CD4-positive, alpha-beta T cell treated with Interleukin-1 beta for 1 hour (primary cell): Measurements from ENCODE around the gene ACSL6.

ENCODE experiments used
- DNase-seq, 2 donors: peaks; one replicate each; pipeline ENCODE4 v3.0.0-alpha.2; 2020 to 2022

The ACSL6 gene

DNA sequence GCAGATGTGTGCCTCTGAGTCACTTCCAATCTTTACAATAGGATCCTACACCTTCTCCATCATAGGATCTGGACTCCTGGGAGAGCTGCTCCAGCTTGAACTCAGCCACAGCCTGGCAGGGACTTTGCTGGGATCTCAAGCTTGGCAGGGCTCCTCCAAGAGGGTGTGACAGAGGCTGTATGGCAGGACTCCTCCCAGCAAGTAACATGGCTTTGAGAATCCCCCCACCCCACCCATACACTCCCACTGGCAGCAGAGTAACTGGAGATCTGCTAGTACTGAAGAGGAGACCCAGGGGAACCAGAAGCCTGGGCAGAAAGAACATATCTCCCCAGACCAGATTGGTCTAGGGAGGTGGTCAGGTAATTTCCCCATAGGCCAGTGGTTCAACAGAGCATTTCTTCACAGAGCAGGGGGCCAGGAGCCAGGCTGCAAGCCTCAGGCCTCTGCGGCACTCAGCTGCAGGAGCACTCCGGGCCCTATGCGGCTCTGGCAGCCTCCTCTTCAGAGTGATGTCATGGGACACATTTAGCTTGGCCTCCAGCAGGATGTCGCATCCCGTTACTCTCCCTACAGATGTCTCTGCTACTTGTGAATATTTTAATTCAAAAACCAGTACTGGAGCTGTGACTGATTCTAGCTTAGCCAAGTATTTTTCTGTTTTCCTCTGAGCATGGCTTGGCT is 1.7 kb upstream of the ACSL6 start:
- no peak for DNase-seq

DNA sequence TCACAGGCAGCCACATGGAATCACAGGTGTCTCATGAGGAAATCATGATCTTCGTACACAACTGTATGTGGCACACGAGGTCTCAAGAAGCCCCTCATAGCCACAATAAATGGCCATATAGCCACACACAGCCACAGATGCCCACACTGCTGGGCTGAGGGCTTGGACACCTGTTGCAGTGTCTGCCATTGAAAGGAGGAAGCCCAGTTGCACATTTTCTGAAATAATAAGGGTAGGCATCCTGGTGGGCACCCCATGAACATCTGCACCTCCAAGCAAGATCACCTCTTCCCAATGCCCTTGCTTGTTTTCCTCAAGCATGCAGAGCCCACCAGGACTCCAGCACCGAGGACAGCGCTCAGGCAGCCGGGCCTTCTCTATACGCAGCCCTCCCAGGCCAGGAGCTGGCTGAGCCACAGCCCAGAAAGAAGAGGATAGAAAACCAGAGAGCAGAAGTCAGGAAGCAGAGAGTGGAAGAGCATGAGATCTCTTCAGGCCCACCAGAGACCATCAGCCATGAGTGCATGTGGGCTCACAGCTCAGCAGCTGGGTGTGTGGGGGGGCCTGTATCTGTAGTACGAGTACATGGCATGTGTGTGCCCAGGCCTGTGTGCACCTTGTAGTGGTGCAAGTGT is 1.0 kb upstream of the ACSL6 start:
- DNase-seq: peak in 1 of 2 donors; percentile 16

DNA sequence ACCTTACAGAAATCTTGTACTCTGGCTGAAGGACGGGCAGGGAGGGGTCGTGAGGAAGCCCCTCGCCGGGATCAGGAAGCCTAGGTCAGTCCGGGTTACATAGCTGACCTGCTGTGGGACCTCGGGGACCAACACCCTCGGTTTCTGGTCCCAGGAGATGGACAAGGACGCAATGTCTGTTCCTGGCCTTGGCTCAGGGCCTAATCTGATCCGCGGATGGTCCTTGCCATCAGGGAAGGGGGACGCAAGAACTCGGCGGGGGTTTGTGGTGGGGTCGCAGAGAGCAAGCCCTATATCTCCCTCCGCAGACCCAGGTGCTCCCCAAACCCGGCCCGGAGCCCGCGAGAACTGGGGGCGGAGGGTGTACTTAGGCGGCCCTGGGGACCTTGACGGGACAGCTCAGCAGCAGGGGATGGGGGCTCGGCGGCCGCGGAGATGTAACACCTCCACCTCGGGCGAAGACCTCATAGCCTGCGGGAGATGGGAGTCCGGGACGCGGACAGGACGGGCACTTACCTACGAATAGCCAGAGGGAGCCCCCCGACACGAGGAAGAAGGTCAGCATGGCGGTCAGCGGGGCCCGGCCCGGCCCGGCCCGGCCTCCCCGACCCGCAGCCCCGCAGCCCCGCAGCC is 353 bp downstream of the ACSL6 start:
- no peak for DNase-seq

DNA sequence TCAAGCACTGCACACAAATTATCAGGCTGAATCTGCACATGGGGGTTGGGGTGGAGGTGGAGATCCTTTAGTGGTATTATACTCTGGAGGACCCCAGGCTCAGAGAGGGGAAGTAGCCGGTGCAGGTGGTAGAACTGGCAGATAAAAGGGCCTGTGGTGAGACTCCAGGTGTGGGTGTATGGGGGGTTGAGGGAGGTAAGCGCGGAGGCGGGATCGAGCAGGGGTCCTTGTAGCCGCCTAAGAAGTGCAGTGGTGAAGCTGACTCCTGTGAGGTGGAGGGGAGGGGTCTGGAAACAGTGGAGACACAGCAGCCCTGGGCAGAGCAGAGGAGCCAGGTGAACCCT is 841 bp downstream of the ACSL6 start:
- DNase-seq: no peak

DNA sequence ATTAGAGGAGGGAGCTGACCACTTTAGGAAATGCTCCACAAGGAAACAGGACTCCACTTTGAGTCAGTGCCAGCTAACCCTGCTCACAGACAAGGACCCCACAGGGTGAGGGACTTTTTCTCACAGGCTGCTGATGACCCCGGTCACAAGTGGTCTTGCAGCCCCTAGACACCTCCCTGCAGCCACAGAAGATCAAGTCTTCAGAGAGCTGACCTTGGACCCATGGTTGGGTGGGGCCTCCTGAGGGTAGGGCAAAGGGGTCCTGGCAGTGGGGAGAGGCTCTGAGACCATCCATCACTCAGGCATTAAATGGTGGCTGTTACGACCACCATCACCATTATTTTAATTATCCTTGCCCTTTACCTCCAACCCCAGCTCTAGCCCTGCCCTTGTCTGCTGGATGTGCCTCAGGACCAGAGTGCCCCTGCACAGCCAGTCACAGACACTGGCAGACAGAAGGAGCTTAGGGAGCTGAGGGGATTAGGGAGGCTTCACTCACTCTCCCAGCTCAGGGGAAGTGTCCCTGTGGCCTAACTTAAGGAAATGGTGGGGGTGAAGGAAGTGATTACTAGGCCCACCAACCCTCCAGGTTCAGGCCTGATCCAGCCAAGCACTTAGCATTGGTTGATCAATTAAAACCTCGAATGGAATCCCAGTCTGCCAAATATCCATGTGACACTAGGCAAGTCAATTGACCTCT is 1.6 kb downstream of the ACSL6 start:
- no peak for DNase-seq

DNA sequence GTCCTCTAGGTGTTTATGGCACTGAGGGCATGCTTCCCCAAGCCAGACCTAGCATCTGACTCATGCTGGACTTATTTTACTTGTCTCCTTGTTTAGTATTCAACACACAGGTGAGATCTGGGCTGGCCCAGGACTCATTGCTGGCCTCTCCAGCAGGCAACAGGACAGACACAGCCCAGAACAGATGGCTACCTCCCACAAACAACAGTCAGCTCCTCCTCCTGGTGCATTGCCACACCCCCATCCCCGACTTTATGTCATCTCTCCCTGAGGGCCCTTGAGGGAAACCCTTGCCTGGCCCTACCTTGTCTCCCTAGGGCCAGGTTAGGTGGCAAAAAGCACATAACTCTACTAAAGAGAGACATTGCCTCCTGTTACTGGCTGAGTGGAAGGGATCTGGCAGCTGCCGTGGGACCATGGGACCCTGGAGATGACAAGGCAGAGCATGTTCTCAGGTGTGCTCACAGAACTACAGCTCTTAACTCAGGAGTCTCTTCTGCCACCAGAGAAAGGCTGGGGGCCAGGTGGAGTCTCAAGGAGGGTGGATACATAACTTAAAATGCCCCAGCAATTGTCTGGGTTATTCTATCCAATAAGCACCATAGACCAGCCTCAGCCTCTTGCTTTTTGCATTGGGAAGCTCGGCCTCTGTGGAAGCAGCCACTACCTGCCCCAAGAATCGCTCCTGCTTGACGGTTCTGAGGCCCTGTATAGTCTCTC is 2.3 kb downstream of the ACSL6 start:
- DNase-seq: no peak

DNA sequence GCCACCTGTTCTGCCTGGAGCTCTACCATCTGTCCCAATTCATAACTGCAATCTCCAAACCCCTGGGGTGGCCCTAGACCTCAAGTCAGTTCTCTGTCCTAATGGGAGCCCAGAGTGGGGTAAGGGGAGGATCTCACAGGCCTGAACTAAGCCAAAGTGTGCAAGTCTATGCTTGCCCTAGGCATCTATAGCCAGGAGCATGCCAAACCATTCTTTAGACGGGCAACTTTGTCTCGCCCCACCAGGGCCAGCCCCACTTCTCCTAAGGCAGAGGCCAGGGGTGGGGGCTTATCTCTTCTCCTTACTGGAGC is 3.3 kb downstream of the ACSL6 start:
- no peak for DNase-seq

DNA sequence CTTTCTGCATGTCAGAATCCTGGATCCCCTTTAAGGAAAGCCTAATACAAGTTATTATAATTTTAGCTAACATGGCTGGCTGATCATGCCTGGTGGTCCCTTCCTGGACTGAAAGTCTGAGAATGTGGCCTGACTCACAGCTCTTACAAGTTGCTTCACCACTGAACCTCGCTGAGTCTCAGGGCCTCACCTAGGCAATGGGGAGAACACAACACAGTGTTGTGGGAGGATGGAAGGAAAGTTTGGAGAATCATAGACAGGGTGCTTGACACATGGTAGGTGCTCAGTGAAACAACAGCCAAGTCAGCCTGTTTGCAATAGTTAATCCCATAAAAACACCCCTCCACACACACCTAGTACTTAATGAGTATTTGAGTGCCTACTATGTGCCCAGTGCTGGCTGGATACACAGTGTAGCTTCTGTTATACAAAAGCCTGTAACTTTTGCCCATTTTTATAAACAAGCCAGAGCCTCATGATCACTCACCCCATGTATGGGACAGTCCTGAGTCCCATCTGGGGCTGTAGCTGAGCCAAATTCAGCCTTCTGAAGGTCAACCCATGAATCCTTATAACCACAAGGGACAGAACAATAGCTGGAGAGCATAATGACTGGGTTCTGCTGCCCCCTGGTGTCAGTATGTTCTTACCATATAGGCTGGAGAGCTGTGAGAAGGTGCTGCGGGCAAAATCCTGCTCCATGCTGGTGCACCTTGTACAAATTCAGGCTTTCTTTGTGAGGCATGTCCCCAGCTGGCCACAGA is 3.9 kb downstream of the ACSL6 start:
- peak; percentile 73 to 79 for DNase-seq

DNA sequence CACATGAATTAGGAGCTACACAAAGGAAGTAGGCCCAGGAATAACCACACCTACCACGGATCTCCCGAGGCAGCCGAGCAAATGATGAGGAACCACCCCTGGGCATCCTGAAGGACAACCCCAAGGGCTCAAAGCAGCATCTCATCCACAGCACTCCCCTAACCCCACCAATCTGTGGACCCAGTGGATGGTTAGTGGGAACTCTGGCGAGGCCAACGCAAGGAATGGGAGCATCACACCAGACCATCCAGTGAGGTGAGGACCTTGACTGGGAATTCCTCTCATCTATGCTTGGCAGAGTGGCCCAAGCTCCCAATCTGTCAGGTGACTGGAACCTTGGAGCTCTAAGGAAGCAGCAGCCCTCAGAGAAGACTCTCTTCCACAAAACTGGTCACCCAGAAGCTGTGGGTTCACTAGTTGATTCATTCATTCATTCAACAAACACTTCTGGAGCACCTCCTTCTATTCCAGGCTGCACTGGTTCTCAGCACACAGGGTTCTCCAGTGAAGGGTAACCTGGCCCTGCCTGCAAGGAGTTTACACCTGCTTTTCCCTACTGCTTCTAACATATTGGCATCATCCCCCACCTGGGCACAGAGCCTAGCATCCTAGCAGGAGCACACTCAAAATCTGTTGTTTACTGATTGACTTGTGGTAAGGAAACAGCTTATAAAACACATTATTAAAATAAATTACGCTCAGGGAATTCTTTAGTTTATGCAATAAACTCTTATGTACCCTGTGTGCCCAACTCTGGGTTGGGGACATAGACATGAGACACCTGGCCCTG is 4.9 kb downstream of the ACSL6 start:
- DNase-seq: no peak

DNA sequence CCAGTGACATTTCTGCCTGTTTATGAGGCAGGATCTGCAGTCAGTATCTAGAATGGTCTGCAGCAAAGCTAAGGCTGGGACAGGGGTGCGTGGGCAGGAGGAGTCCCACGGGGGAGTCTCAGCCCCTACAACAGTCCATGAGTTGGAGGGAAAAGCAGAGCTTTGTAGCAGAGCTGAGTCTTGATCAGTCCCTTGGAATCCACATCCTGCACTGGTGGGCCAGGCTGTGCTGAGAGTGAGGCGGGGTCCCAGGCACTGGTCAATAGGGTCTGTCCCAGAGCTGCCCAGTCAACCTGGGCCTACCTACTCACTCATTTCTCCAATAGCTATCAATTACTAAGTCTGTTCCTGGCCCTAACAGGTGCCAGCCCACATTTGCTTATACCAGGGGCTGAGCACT is 5.9 kb downstream of the ACSL6 start:
- no peak for DNase-seq

DNA sequence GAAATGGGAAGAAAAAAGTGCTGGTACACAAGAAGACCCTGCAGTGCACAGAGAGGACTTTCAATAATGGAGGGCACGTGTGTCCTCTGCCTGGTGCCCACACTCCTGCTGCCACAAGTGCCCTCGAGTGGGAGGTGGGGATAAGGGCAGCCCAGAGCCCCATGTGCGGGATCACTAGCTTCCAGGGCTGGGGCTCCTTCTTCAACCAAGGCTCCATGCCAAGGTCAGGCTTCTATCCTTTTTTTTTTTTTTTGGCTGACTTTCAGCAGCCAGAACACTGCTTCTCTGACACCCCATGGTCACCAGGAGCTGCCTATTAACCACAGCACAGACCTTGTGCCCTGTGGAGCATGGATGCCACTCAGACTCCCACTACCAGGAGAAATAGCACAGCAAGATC is 7.5 kb downstream of the ACSL6 start:
- DNase-seq: no peak

DNA sequence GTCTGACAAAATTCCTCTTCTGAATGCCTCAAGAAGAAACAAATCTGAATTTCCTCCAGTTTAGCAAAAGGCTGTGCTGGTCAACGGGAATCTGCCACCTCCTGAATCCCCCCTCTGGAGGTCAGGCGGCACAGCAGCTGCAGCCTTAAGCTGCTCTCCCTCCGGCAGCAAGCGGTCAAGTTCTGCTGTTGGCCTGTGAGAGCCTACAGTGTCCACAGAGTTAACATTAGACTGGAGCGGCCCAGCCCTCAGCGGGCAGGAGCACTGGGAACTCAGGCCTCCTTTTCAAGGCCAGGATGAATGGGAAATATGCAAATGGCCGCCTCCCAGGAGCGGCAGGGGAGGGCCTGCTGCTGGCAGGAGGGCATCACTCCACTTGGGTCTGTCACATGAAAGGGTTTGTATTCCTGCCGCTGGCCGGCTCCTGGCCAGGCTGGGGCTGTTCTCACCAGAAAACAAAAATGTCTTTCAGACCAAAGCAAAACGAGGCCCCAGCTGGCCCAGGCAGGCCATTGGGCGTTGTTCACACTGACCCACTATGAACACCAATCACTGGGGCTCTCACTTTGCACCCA is 8.2 kb downstream of the ACSL6 start:
- DNase-seq: no peak

DNA sequence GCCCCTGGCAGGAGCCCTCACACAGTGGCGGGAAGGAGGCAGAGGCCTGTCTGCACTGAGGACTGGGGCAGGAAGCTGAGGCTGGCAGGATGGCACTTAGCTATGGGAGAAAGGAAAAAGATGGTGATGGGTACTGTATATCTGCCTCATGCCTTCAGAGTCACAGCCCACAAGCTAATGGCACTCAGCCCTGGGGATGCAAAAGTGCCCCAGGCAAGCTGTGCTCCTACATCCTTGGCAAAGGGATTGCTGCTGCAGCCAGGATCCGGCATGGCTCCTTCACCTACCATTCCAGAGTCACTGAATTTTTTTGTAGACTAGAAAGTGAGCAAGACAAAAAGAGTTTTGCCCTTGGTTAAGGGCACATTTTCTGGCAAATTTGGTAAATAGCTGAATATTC is 8.7 kb downstream of the ACSL6 start:
- no peak for DNase-seq

DNA sequence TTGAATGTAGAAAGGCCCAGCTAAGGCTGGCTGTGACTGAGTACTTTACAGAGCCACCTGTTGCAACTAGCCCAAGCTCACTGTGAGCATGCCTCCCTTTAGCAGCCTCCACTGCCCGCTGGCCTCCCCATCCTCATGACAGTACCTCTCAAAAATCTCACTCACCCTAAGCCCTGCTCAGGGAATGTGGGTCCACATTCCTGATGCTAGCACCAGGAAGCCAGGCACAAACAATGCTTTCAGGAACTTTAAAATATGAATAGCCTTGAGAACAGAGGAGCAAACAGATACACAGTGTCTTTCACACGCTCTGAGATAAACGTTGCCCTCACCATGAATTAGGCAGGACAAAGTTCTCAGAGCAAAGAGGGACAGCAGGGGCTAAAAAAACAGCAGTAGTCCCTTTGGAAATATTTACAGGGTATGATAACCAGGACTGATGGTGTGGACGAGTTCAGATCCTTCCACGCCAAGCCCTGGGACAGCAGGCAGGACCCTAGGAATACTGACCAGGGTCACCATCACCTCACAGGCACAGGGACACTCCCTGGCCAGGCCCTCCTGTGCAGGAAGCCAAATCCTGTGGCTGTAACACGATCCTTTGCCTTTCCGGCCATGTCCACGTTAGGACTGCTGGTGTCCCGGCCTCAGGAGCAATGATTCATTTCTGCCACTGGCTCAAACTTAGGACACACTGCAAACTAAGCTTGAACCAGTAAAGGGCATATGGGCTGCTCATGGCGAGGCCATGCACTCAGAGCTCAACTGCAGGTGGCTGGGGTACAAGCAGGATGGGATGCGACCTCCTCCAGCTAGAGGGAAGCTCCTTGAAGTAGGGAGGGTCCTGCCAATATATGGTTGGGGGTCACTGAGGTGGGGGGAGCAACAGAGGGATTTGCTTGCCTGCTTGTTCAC is 9.6 kb downstream of the ACSL6 start:
- DNase-seq: no peak

DNA sequence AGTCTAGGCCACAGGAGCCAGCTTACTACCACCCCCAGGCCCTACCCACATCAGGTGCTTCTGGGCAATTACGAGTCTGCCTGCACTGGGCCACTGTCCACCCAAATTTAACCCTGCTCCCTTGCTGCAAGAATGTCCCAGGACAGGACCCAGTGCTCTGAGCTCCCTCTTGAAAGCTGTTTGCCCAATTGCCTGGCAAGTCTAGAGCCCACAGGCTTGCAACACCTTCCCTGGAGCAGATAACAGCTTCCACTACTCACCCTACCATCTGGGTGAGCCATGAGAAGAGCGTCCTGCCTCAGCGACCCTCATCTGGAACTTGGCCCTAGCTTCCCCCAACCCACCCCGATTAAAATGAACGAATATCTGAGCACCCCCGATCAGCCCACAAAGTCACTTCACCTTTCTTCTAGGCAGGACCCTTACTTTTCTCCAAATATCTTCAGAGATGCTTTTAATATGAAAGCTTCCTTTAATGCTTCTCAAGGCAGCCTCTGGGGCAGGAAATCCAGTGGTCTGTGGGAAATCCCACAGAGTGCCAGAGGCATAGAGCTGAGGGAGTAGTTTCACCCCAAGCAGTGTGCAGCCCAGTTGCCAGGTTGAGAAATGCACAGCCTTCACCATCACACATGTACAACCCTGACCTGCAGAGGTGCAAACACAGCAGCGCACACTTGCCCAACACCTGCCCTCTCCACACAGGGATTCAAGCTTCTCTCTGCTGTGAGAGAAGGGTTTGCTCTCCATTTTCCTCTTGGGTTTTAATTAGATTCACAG is 10.6 kb downstream of the ACSL6 start:
- DNase-seq: peak; percentile 26 to 62

DNA sequence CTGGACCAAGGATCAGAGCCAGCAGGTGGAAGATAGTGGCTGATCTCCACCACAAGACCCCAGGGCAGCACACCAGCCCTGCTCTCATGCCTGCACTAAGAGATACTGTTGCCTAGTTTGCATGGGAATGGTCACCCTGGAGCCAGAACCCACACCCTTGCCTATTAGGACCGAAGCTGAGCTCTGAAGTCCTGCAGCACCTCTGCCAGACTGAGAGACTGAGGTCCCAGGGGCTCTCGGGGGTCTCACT is 11.3 kb downstream of the ACSL6 start:
- DNase-seq: no peak

DNA sequence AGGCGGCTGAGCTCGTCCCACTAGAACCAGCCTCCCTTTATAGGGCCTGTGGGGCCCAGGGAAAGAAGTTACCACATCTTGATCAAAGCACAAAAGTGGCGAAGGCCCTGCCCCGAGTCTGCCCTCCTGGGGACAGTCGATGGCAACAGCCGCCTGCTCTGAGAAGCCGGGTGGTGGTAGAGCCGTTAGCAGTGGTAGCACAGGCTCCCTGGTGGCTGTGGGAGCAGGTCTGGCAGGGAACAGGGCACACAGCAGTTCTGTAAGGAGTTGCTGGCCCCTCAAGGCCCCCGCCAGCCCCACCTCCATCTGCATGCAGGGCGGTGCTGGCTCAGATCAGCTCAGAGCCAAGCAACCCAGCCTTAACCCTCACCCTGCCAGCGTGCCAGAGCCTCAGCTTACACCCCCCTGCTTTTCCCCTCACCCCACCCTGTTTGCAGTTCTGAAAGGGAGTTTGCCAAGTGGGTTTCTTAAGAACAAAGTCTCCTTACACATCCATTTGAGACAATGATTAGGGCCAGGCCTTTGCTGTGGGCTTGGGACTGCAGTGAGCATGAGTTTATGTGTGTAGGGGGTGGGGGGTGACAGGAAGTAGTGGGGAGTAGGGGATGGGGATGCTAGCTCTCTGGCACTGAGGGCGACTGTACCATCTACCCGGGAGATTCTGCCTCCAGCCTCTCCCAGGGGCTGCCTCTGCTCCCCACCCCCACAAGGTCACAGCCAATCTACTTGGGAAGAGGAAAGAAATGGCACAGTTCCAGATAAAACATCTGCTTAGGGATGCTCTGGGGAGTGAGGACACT is 11.8 kb downstream of the ACSL6 start:
- no peak for DNase-seq

DNA sequence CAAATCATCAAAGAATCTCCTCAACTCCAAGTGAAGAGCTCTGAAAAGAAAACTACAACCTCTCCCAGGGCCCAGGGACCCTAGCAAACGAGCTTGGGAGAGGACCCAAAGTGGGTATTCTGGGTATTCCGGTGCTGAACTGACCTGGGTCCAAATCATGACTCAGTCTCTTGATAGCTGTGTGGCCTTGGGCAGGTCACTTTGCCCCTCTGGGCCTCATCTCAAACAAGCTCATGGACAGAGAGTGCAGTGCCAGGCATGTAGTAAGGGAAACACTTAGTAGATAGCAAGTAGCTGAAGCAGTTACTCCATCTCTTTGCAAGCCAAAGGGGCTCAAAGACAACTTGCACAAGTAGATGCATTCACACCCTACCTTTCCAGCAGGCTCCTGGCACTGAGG is 12.4 kb downstream of the ACSL6 start:
- no peak for DNase-seq

DNA sequence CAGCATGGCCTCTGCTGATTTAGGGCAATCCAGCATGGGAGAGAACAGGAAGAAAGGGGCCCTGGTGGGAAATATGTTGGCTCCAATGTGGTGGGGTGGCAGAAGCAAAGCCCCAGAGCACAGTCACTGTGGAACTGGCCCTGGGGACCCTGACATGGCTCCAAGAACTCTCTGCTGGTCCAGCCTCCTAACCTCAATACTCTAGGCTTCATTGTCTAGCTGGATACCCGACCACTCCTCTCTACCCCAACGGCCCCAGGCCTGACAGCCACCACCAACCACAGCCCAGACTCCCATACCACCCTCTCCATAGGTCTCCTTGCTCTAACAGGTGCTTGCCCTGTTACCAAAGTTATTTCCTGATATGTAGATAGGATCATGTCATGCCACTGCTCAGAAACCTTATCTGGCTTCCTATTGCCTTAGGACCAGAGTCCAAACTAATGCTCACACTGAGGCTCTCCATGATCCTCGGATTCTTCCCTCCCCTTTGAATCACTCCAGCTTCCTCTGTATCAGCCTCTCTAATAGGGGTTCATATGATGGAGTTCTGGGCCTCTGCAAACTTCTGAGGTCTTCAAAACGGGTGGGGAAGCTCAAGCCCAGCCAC is 12.9 kb downstream of the ACSL6 start:
- no peak for DNase-seq
